Stimulated activated CD4-positive, alpha-beta T cell treated with anti-CD3 and anti-CD28 coated beads, Interleukin-12 subunit alpha, Interleukin-12 subunit beta, amount 100 ng/mL, for 4 hours (primary cell): ENCODE measurements around the gene LIPE.
A peak's percentile ranks its signal among the peaks of the same experiment; 100 is the strongest.

Experiments
- DNase-seq: peaks from one replicate; pipeline ENCODE4 v3.0.0-alpha.2; 2020

The LIPE gene

GRCh38 chr19:42409477-42409876 lies 17.7 kb downstream of the LIPE start:
- DNase-seq, result no peak

DNA sequence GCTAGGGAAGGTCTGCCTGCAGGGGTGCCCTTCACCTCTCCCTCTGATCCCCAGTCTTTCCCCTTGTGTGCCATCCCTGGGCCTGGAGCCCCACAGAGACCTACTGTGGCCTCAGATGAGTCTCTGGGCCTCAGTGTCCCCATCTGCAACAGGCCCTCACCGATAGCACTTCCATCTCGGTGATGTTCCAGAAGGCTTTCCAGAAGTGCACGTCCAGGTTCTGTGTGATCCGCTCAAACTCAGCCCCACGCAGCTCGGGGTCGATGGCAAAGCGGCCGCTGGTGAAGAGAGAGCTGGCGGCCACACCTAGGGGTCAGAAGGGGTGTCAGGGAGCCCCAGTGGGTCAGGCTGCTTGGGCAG lies 19.4 kb downstream of the LIPE start:
- DNase-seq, result no peak

- no peak for DNase-seq
Measured at GRCh38 chr19:42407085-42407815, 19.9 kb downstream of the LIPE start.

- no peak for DNase-seq
Measured at GRCh38 chr19:42406111-42406510, 21.1 kb downstream of the LIPE start.

GRCh38 chr19:42403586-42403985 lies 23.6 kb downstream of the LIPE start:
- no peak for DNase-seq

DNA sequence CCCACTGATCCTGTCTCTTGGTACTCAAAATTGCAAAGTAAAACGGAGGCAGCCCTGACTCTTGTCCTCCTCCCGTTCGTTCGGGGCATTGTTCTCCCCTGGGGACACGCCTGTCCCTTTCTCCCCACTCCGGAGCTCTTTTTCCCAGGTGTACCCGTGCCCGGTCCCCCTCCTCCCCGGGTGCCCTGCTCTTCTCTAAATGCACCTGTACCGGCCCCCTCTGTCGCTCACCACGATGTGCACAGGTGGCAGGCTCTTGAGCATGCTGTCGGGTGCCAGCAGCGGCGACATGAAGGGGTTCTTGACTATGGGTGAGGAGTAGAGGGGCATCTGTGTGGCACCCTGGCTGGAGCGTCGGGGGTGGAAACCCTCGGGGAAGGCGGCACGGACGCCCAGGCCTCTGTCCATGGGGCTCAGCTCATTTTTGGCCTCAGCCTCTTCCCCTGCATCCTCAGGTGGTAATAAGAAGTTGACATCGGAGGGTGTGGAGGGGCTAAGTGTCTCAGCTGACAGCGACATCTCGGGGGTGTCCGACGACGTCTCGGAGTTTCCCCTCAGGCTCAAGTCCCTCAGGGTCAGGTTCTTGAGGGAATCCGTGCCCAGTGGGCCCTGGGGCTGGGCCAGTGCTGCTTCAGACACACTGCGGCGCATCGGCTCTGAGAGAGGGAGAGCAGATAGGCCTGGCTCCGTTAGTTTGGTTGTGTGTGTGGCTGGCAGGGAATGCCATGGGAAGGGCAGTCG lies 24.6 kb downstream of the LIPE start:
- DNase-seq, result no peak

DNA sequence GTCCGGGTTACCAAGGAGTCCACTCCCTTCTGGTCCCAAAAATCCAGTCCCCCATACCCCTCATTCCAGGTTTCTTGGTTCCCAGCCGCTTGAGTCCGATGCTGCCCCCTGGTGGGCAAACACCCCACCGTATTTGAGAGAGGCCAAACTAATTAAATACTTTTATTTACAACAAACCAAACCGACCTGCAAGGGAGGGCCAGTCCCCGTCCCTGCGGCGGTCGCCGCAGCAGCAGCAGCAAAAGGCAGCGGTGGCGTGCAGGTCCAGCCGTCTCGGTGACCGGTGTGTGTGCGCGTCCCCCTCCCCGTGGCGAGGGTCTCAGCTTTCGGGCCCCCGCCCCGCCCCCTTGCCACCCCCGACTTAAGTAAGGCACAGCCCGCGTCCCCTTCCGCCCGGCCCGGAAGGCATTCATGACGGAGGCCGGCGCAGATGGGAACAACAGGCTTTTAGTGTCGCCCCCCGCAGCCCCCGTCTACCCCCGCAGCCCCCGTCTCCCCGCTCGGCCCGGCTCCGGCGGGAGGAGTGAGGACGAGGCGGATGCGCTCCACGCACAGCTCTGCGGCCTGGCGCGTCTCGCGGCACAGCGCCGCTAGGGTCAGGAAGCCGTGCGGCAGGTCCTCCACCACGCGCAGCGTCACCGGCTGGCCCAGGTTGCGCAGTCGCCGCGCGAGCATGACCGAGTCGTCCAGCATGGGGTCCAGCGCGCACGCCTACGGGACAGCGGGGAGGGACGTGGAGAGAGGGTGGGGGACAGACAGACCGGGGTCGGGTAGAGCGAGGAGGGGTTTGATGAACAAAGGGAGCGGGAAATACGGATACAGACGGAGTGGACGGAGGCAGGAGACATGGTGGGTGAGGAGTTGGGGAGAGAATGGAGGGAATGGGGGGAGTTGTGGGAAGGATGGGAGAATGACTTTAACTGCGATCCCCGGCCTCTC lies 25.6 kb downstream of the LIPE start:
- peak; percentile 76 for DNase-seq

- no peak for DNase-seq
Measured at GRCh38 chr19:42400404-42400803, 26.8 kb downstream of the LIPE start.

GRCh38 chr19:42397263-42398166 lies 29.7 kb downstream of the LIPE start:
- no peak for DNase-seq

DNA sequence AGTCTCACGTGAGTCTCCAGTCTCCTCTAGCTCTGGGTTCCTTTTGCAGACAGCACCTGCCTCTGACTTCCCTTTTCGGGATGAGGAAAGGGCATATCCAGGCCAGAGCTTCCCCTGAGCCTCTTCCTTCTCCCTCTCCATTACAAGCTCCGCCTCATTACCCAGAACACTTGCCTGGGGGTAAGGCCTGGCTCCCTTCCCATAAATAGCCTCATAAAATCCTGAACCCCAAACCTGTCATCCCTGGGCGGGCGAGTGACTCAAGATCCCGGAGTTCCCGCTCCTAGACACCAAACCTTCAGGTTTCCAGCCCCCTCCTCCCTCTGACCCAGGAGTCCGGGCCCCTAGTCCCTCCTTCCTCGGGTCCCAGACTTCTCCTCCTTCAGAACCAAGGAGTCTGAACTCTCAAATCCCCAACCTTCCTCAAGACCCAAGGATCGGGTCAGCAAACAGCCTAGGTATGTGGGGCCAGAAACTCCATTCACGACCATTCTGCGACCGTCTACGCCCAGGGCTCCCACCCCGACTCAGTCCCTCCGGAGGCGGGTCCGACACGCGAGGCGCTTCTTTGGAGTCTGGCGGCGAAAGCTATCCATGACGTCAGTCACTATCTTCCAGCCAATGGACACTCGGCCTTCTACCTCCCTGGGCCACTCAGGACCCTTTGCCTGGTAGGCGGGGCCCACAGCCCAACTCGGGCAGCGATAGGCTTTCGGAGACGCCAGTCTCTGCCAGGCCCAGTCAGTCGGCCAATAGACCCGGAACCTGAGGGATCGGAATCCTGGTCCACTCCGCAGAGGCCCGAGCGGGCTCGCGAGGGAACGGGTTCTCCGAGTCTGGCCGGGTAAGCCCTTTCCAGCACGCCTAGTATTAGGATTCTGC lies 30.6 kb downstream of the LIPE start:
- peak; percentile 93 for DNase-seq

- DNase-seq, result no peak
Measured at GRCh38 chr19:42394751-42395150, 32.4 kb downstream of the LIPE start.

DNA sequence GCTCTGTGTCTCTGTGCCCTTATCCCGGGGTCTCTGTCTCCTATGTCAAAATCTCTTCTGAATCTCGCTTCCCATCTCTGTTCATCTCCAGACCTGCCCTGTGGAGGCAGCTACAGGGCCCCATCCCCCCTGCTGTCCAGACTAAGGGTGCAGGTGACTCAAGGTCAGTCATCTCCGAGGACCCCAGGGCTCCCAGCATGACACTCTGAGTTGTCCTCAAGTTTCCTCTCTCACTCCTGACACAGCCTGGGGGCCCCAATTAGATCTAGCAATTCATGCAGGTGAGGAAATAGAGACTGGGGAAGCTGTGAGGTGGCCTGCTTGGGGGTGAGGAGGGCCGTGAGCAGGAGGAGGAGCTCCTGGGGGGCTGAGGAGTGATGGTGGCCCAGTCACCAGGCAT lies 35.0 kb downstream of the LIPE start:
- DNase-seq, result no peak

GRCh38 chr19:42389899-42390298 lies 37.3 kb downstream of the LIPE start, which contains the start of gene CNFN:
CNFN (minus strand) TSS chr19:42390297; CDS start chr19:42389037, 1,260 bp downstream.
- DNase-seq, result no peak

DNA sequence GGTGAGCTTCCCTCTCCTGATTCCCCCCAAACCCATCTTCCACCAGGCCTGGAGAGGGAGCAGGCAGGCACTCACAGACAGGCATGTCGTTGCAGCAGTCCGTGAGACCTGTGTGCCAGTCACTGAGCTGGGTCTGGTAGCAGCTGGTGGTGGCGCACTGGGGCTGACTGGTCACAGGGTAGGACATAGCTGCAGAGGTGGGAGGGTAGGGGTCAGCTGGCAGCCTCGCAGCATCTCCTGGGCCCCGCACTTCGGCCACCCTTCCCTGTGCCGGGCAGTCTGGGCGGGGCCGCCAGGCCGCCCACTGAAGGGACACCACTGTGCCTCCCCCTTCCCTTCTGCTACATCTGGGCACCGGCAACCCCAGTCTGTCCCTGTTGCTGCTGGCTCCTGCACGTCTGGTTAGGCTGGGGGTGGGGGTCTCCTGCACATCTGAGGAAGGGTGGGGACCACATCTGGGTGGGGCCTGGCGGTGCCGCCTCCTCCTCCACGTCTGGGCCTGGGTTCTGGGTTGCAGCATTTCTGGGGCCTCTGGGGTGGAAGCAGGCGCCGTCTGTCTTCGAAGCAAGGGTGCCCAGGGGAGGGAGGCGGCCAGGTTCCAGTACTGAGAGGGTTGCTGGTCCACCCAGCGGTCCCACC lies 38.2 kb downstream of the LIPE start:
- DNase-seq, result no peak

DNA sequence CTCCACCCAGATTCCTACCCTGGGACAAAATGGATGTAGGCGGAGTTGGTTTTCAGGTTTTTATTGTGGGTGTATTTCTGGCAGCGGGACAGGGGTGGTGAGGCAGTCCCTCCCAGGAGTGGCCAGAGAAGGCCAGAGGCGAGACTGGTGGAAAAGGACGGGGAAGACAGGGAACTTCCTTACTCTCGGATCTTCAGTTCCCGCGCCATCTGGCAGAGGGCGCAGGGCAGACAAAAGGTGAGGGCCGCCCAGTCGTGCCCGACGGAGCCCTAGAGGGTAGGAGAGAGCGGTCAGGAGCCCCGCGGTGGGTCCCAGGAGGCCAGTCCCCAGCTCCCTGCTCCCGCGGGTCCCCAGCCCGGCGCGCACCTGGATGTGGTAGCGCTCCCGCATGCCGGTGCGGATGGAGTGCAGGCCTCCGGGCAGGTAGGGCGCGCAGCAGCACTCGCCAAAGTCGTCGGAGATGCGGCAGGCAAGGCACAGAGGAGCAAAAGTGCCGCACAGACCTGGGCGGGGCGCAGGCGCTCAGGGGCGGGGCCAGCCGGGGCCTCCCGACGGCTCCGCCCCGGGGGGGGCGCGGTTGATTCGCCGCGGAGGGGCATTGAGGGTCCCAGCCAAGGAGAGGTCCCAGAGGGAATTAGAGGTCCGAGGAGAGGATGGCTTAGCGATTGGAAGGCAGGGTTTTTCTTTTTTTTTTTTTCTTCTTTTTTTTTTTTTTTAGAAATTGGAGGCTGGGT lies 40.0 kb downstream of the LIPE start:
- peak; percentile 68 for DNase-seq

- no peak for DNase-seq
Measured at GRCh38 chr19:42380155-42380554, 47.0 kb downstream of the LIPE start.

- DNase-seq, result no peak
Measured at GRCh38 chr19:42378225-42379215, 48.7 kb downstream of the LIPE start.

DNA sequence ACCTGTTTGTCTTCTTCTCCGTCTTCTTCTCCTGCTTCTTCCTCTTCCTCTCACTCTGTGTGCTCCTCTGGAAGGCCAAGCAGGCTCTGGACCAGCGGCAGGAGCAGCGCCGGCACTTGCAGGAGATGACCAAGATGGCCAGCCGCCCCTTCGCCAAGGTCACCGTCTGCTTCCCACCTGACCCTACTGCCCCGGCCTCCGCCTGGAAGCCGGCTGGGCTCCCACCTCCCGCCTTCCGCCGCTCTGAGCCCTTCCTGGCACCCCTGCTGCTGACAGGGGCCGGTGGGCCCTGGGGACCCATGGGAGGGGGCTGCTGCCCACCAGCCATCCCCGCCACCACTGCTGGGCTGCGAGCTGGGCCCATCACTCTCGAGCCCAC lies 51.0 kb downstream of the LIPE start:
- no peak for DNase-seq
